NCI-H2029 (cell line): ENCODE results near the gene LRP1B.

Experiments
- DNase-seq: peaks from one replicate; lab custom pipeline; 2025; lab: John Stamatoyannopoulos, UW

LRP1B gene

DNA sequence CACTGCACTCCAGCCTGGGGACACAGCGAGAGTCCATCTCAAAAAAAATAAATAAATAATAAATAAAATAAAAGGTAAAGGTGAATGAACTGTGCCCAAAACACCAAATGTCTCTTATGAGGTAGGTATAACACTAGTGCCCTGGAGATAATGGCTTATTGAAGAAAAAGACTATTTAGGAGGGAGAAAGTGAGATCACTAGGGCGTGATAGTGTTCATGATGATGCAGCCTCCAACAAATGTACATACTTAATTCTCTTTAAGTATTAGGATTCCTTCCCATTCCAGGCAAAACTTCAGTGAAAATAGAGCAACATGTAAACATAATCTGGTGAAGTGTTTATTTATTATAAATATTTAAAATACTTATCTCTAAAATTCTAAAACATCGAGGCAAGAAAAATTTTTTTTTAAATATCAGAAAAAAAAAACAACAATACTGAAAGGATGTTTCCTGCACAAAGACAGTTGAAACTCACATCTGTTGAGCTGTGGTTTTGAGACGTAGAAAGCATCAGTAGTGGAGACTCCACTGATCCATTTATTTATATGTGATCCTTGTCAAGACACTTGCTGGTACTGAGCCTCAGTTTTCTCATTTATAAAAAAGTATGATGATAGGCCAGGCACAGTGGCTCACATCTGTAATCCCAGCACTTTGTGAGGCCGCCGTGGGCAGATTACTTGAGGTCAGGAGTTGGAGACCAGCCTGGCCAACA lies 183.3 kb downstream of the LRP1B start:
- DNase-seq = no peak

DNA sequence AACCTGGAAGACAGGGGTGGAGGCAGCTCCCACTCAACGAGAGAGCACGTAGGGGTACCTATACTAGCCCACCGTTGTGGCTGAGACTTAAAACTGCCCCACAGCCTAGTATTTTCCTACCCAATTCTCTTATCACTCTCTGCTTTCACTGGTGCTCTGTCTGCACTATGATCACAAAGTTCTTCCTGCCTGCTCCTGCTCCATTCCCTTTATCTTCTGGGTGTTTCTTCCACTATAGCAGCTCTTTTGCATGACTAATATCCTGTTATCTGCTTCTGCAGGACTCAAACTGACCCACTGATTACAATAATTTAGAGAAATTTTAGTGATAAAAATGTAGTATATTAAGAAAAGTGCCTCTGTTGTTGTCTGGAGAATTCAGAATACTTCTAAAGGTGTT lies 184.8 kb downstream of the LRP1B start:
- DNase-seq = no peak

DNA sequence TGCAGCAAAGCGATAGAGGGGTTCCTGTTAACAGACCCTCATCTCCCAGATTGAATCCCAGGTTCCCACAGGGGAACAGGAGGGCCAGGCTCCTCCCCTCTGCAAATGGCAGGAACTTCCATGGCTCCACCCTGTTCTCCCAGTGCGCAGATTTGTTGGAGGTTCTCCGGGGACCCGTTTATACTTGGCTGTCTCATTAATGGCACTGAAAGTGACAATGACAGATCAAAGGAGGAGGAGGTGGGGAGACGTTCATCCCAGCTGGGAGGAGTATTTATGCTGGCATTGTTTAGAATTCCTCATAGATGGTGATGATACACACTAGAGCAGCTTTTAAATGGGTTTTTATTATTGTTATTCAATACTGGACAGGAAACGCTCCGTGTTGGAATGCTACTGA lies 186.9 kb downstream of the LRP1B start:
- DNase-seq = no peak

DNA sequence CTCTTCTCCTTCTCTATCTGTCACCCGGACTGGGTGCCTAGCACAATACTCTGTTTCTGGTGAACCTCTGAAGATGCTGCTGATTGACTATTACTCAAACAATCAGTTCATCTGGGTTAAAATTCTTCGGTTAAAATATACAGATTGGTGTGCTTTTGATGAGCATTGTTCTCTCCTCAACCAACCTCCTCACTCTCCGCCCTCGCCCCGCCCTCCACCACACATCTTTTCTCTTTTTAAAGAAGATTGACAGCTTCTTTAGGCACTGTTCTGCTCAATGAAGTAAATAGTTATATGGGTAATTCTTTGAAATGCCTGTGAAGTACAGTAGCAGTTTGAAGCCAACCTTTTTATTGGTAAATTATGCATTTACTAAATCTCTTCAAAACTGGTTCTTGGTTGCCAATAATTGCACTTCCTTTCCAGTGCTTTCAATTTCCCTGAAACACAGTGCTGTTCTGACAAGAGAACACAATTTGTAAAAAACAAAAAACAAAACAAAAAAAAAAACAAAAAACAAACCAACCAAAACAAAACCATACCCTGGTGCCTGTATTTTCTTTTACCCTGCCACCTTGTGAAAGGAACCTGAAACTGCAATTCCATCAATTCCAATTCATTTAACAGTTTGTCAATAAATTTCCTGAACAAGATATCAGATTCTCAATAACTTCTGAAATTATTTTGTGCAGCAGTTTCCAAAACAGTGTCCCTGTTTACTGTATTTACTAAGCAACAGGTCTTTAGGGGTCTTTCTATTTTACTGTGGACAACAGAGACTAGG lies 188.6 kb downstream of the LRP1B start:
- DNase-seq = no peak

DNA sequence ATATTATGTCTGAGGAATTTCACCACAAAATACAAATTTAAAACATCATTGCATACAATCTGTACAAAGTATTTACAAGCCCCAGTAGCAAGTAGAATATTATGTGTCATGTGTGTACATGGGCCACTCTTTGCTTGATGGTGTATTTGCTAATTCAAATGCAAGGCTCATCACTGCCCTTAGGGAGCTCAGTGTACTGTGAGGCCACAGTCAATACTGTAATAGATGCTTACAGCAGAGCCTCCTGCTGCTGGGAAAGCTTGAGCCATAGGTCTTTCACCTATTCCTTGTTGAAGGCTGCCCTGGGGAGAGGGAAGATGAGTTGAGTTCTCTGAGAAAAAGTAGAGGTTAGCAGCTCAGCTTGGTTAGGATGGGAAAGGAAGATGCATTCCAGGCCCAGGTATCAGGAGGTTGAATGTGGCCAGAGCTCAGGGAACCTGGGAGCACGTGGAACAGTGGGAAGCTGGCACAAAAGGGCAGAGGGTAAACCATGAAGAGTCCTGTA lies 189.6 kb downstream of the LRP1B start:
- DNase-seq = no peak

DNA sequence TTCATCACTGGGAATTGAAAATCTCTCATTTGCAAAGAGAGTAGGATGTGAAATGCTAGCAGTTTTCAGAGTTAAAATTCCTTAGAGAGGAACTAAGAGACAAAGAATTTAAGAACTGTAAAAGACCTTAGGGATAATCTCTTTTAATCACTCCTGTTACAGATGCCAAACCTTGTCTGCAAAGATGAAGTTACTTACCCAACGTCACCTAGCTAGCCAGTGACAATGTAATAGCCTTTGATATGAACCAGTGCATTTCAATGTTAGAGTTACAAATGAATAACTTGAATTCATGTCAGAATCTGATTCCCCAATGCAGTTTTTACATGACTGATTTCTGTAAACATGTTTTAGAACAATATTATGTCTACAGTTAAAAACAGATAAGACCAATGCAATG lies 190.1 kb downstream of the LRP1B start:
- DNase-seq = no peak

DNA sequence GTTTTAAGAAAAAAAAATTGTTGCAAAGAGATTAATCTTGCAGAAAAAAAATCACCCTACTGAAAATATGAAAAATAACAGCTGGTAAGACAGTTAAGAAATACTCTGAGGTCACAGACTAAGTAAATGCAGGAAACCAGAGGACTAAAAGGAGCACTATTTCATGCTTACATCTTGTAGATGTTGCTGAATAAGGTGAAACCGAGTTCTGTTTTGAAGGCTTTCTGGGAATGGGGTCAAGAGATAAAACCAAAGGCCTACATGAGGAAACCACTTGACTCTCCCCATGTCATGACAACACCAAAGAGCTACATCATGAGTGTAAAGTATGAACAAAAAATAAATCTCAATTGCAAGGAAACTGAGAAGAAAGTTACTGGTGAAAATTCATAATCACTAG lies 197.6 kb downstream of the LRP1B start:
- no peak for DNase-seq

DNA sequence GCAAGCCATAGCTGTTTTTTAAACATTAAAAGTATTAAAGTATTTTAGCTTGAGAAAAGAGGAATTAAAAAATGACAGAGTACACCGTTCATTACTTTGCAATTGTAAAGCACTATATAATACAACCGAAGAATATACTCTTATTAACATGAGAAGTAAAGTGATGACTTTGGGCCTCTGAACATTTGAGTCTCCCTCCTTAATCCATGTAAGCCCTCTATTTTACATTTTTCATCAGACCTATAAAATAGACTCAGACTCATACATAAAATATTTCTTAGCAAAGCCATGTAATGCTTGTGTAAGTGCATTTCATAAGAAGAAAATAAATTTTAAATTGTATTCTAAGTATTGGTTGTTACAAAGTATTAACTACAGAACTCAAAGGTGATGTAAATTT lies 198.6 kb downstream of the LRP1B start:
- DNase-seq = no peak

DNA sequence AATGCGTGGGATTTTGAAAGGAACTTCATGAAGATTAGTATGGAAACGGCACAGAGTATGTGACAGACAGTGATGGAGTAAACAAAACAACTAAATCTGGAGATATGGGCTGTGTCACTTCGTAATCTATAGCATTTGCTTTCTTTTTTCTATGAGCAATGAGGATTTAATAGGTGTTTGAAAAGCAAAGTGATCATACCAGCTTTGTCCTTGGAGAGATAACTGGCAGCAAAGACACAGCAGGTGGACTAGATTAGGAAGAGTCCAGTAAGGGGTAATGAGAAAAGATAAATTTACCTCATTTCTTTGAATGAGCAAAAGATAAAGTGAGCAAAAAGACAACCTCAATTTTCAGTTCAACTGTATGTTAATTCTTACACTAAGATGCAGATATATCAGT lies 199.0 kb downstream of the LRP1B start:
- no peak for DNase-seq

DNA sequence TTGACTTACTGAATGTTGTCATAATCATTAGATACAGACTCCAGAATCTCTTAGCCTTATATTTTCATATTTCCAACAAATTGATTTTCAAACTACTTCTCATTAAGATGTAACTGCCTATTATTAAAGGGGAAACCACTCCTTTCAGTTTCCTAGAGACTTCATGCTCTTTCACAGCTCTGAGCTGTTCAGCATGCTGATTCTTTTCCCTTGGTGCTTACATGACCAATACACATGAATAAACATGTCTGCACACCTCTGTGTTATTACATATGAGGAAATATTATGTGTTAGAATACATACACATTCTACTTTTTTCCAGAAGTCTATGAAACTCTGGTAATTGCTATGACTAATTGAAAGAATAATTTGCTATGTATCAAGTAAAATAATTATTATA lies 200.0 kb downstream of the LRP1B start:
- no peak for DNase-seq

DNA sequence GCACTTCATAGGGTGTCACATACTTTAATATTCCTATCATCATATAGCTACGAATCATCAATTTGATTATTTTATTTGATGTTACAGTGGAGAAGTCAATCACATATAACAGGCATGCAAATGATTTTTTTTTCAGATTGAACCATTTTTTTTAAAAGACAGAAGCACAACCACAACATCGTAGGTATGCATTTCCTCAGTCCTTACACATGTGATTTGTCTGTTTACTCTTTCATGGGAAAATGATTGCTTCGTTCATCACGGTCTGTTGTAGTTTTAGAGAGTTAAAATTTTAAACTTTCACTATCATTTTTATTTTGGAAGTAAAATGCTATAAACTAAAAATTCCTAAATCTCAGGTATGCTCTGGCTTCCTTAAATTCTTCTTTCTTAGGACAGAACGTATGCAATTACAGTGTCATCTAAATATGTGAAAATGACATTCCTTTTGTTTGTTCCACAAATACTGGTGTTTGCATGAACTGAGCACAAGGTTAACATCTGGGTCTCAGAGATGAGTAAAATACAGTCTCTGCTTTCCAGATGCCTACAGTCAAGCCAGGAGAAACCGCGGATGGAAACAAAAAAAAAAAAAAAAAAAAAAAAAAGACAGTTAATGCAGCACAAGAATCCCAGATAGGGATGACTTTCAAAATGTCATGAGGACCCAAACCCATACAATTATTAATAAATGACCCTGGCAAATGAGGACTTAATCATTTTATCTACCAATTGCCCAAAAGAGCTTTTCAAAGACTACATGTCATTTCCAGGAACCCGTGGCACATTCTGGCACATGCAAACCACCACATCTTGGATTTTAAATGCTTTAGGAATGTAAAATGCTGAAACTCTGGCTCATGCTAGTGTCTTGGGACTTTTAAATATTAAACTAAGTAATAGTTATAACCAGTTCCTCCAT lies 201.2 kb downstream of the LRP1B start:
- no peak for DNase-seq

DNA sequence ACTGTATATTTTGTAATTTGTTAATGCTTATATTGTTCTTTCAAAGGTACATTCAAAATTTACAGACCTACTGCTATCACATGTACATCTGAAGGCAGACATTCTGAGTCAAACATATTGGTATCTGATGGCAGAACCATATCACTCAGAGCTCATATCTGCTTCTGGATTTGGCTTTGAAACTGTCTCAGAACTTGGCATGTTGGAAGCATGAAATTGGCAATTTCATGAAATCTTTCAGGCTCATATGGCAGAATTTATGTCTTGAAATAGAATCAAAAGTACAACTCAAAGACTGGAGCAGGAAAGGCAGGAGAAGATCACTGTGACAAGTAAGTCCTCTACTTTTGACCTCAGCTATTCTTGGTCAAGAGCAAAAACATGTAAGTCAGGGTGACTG lies 202.3 kb downstream of the LRP1B start:
- no peak for DNase-seq

DNA sequence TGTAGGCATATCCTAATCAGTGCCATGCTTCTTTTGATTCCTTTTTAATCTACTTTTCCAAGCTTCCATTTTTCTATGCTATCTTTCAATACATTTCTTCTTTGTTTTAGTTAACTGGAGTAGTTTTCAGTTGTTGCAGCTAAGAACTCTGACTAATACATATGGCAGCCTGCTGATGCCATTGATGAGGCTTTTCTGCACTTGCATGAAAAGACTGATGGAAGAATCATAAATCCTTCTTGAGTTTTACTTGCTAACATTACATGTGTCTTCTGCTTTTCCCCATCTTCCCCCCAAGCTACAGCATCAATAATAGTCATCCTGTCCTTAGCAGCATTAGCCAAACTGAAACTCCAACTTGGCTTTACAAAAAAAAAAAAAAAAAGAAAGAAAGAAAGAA lies 203.3 kb downstream of the LRP1B start:
- DNase-seq = no peak

DNA sequence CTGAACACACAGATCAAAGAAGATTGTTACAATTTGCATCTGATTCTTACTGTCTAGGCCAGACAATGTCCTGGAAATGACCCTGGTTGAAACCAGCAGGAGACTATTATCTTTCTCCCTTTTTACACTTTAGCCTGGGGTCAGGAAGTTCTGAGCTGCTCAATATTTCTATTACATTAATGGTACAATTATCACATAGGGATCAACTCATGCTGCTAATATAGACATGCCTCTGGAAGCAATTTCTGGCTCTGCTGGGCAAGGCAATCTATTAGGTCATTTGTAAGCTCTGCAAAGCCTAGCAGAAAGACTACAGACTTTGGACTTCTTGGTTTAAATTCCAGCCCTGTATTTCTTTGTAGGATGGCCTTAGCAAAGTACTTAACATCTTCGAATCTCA lies 205.3 kb downstream of the LRP1B start:
- DNase-seq = no peak

DNA sequence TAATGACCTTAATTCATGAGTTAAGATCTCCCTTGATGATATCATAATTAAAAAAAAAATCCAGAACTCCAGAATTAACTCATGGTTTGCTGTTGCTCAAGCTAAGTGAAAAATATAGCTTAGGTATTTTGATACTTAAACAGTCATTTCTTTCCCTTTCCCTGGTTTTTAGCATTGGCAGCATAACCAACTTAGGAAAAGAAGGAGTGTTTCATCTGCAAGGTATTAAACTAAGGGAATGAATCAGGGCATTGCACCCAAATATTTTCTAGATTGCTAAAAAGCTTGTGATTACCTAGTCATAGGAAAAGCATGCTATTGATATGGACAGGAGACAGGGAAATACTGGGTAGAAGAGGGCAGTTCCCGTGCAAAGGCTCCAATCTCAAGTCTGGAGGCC lies 207.2 kb downstream of the LRP1B start:
- no peak for DNase-seq

DNA sequence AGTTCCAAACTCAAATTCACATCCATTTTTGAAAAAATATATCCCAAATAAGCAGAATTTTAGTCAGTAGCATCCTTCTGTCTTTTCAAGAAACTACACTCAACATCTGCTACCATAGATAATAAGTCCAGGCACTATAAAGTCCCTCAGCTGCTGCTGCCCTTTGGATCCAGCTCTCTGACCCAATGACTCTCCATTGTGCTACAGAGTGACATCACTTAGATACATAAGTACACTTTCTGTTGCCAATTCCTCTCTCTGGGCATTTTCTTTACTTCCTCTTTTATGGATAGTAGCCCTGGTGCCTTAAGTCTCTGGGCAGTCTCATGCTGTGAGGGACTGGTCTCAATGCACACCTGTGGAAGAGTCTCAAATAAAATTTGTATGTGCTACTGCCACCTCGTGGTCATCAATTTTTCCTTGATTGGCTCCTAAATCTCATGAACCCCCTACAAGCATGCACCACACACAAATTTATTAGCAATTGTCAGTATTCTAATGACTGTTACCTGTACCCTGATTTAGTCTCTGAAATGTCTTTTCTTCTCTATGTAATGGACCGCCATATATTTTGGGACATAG lies 219.2 kb downstream of the LRP1B start:
- no peak for DNase-seq

DNA sequence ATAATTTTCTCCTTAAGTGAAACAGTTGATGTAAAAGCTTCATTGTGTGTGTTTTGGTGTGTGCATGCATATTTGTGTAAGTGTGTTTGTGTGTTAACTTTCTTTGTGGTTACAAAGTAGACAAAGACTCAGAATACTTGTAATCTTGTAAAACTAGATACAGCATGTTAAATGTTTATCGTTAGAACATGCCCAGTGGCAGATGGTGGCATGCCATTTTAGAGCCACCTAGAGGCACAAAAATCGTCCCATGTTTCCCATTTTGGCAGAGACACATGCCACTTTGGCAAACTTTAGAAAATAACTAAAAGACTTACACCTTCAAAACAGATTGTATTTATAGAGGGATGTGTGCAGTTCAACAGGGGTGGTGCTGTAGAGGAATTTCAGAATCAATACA lies 224.1 kb downstream of the LRP1B start:
- DNase-seq = no peak

DNA sequence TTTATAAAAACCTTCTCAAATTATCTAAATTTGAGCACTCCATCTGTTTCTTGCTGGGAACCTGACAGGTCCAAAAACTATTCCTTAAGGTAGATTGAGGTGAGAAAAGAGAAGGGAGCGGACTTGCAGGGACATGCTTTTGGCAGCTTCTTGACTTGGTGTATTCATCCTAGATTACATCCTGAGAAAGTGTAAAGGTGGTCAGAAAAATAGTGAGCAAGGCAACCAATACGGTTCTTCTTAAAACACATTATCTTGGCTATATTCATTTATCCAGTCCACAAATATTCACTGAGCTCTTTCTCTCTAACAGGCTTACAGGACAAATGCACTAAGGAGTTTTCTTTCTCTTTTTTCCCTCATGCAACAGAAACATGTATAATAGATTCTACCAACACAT lies 230.0 kb downstream of the LRP1B start:
- no peak for DNase-seq

DNA sequence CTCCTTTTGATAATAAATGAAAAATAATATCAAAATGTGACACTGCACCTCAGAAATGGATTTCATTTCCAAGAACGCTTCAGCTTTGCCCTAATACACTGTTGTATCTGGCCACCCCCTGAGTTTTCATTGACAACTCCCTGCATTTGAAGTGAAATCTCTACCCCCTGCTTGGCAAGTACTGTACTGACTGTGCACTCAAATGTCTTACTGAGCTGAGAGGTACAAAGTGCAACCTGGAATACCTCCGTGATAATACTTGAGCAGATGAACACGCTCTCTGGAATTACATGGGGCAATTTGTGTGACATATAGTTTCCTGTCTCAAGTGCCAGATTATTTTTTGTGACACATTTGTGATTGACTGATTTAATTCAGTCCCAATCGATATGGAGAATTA lies 231.1 kb downstream of the LRP1B start:
- DNase-seq = no peak

DNA sequence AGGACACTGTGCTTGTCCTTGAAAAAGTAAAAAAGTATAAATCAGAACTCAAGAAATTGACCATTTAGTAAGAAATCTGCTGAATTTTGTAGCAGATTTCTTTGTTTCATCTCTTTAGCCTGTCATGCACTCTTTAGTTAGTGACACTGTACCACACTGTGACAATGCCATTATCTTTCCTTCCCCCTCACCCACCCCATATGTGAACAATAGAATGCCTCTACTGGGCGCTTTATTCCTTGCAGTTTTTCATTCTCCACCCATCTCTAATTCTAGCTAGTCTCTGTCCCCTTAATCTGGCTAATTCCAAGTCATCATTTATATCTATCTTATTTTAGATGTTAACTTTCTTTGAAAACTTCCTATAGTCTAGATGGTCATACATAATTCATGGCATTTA lies 241.0 kb downstream of the LRP1B start:
- no peak for DNase-seq

DNA sequence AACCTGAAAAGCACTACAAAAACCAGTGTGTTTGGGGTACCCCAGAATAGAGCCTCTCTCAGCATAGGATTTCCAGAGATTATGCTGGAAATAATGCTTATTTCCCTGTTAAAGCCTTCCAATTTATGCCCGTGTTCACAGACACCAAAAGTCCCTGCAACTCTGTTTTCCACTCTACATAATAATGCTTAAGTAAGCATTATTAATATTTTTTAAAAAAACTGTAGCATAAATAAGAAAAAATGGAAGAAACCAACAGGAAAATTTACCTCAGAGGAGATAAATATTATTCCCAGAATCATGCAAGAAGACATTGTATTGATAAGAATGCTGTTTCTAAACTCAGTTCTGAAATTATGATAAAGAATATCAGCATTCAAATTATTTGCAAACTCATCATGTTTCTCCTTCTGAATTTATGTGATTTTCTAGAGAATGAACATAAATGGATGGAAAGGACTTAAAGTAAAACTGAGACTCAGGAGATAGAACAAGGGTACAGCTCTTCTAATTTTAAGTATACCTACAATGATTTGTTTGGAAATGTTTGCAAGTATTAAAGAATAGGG lies 241.7 kb downstream of the LRP1B start:
- DNase-seq = no peak

DNA sequence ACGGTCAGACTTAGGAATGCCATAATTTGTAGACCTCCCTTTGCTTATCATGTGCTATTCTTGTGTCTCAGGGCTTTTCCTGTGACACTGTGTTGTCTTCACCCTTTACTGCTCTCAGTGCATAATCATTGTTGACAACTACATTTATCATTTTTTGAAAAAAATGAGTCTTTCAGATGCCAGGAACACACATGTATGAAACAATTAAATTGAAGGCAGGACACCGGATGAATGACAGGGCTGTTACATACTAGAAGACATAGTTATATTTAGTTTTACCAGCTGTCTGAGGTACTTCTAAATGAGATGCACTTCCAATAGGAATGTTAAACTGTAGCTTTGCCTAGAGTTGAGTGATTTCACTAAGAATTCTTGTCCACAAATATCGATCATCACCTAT lies 243.5 kb downstream of the LRP1B start:
- DNase-seq = no peak
